Measurements from ENCODE around the gene MARCHF2. TPM values are rescaled to one million over a fixed set of nuclear protein-coding genes. Genes with fewer than 3 reads are reported as not detected.

The MARCHF2 gene
- polyA plus RNA-seq, 1 of the 3 experiments (the other 2 are of a cell fraction): 57.2 TPM

- Histone ChIP-seq H3F3A (replicated peaks; ENCODE audit: insufficient read depth) (no peaks in the 10 kb centered on the region), H3K9me3 (no peaks in the 10 kb centered on the region), H3K79me2 (ENCODE audit: insufficient read depth) (peaks cover 76% of the 10 kb centered on the region), H3K36me3 (replicated peaks in 1 of 2; ENCODE audit: control insufficient read depth in 1 of 2, insufficient read depth in 2 of 2, low read length in 1 of 2) (peaks cover 15 to 61% of the 10 kb centered on the region in 2 experiments), H3K4me3 (ENCODE audit: low read depth in 2 of 2, low read length in 1 of 2) (no peak overlapping the region), H3K4me2 (no peak overlapping the region), H3K27me3 (ENCODE audit: insufficient read depth) (no peaks in the 10 kb centered on the region), H3K9me2 (no peaks in the 10 kb centered on the region), H3K9ac (no peak overlapping the region), H2AFZ (ENCODE audit: low read depth) (no peak overlapping the region), H4K20me1 (ENCODE audit: insufficient read depth) (peaks cover 75% of the 10 kb centered on the region), H3K27ac (ENCODE audit: low read depth in 2 of 2, low read length in 1 of 2) (no peak overlapping the region), H3K4me1 (ENCODE audit: control insufficient read depth in 1 of 2, insufficient read depth in 2 of 2, low read depth in 1 of 2, low read length in 1 of 2) (no peaks in the 10 kb centered on the region; a peak in 1 of 4 replicates)
- no peak for DNase-seq
- WGBS (ENCODE audit: low lambda C conversion rate): 98% methylated on average over 10 of the region's 11 CpGs
- TF ChIP-seq RFX5 (IDR thresholded peaks at IDR 0.05; ENCODE audit: low read length) (no peak), GABPA (IDR thresholded peaks at IDR 0.05; ENCODE audit: low read depth) (no peak), CTCF (IDR thresholded peaks at IDR 0.05) (no peak), GATA2 (CRISPR knock-in tag; IDR thresholded peaks at IDR 0.05) (no peak), RXRA (IDR thresholded peaks at IDR 0.05; ENCODE audit: borderline replicate concordance, low read depth) (no peak), TAF1 (IDR thresholded peaks at IDR 0.05; ENCODE audit: borderline replicate concordance, low read depth, low read length) (no peak)
- POLR2A ChIA-PET: no interaction called here
- CTCF ChIA-PET: interaction anchor here (0.6 to 1.6 kb wide), 3 partner anchors 8 to 129 kb away, joined by 3 to 7 read pairs (median 4); no protein-coding TSS in a partner anchor
These were observed 69.6 kb downstream of the MARCHF2 start for GRCh38 chr19:8482696-8483095.

- H3K9me2 ChIP-seq: no peaks in the 10 kb centered on the region
- no peaks in the 10 kb centered on the region for H3F3A ChIP-seq (replicated peaks; ENCODE audit: insufficient read depth)
- WGBS (ENCODE audit: low lambda C conversion rate): 93% methylated on average over 8 of the region's 8 CpGs
- peaks cover 71% of the 10 kb centered on the region for H3K79me2 ChIP-seq (ENCODE audit: insufficient read depth)
- ChIA-PET CTCF (interaction anchor here (1.5 kb wide), 1 partner anchor 22 kb away, joined by 7 read pairs; no protein-coding TSS in a partner anchor), POLR2A (no interaction called here)
- H3K36me3 ChIP-seq (replicated peaks in 1 of 2; ENCODE audit: control insufficient read depth in 1 of 2, insufficient read depth in 2 of 2, low read length in 1 of 2): peaks cover 14 to 61% of the 10 kb centered on the region in 2 experiments
- H3K27ac ChIP-seq (ENCODE audit: low read depth in 2 of 2, low read length in 1 of 2): no peak overlapping the region
- no peaks in the 10 kb centered on the region for H3K9me3 ChIP-seq
- H3K9ac ChIP-seq: no peak overlapping the region
- H2AFZ ChIP-seq (ENCODE audit: low read depth): no peak overlapping the region
- no peak overlapping the region for H3K4me3 ChIP-seq (ENCODE audit: low read depth in 2 of 2, low read length in 1 of 2)
- no peaks in the 10 kb centered on the region; a peak in 1 of 4 replicates for H3K4me1 ChIP-seq (ENCODE audit: control insufficient read depth in 1 of 2, insufficient read depth in 2 of 2, low read depth in 1 of 2, low read length in 1 of 2)
- peaks cover 70% of the 10 kb centered on the region for H4K20me1 ChIP-seq (ENCODE audit: insufficient read depth)
- DNase-seq: no peak
- no peak overlapping the region for H3K4me2 ChIP-seq
- H3K27me3 ChIP-seq (ENCODE audit: insufficient read depth): no peaks in the 10 kb centered on the region
- no peak for TF ChIP-seq NRF1 (IDR thresholded peaks at IDR 0.05; ENCODE audit: low read depth, low read length)
- no peak for TF ChIP-seq RCOR1 (IDR thresholded peaks at IDR 0.05; ENCODE audit: low read length)
- no peak for TF ChIP-seq RXRA (IDR thresholded peaks at IDR 0.05; ENCODE audit: borderline replicate concordance, low read depth)
- no peak for TF ChIP-seq EZH2phosphoT487 (IDR thresholded peaks at IDR 0.05; ENCODE audit: borderline replicate concordance, low read depth)
- TF ChIP-seq, protein P1, sequence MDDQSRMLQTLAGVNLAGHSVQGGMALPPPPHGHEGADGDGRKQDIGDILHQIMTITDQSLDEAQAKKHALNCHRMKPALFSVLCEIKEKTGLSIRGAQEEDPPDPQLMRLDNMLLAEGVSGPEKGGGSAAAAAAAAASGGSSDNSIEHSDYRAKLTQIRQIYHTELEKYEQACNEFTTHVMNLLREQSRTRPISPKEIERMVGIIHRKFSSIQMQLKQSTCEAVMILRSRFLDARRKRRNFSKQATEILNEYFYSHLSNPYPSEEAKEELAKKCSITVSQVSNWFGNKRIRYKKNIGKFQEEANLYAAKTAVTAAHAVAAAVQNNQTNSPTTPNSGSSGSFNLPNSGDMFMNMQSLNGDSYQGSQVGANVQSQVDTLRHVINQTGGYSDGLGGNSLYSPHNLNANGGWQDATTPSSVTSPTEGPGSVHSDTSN (IDR thresholded peaks at IDR 0.05): no peak
- no peak for TF ChIP-seq RAD21 (IDR thresholded peaks at IDR 0.05; ENCODE audit: low read length)
- no peak for TF ChIP-seq YY1 (IDR thresholded peaks at IDR 0.05; ENCODE audit: low read depth)
- TF ChIP-seq TCF12 (IDR thresholded peaks at IDR 0.05): no peak
- TF ChIP-seq, protein P2, sequence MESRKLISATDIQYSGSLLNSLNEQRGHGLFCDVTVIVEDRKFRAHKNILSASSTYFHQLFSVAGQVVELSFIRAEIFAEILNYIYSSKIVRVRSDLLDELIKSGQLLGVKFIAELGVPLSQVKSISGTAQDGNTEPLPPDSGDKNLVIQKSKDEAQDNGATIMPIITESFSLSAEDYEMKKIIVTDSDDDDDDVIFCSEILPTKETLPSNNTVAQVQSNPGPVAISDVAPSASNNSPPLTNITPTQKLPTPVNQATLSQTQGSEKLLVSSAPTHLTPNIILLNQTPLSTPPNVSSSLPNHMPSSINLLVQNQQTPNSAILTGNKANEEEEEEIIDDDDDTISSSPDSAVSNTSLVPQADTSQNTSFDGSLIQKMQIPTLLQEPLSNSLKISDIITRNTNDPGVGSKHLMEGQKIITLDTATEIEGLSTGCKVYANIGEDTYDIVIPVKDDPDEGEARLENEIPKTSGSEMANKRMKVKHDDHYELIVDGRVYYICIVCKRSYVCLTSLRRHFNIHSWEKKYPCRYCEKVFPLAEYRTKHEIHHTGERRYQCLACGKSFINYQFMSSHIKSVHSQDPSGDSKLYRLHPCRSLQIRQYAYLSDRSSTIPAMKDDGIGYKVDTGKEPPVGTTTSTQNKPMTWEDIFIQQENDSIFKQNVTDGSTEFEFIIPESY (IDR thresholded peaks at IDR 0.05; ENCODE audit: borderline replicate concordance, low read depth): no peak
- no peak for TF ChIP-seq REST (IDR thresholded peaks at IDR 0.05; ENCODE audit: low read depth, low read length)
- TF ChIP-seq USF2 (IDR thresholded peaks at IDR 0.05; ENCODE audit: borderline replicate concordance, low read depth, low read length): no peak
- TF ChIP-seq FOXJ3 (CRISPR knock-in tag; IDR thresholded peaks at IDR 0.05): no peak
- TF ChIP-seq TAF1 (IDR thresholded peaks at IDR 0.05; ENCODE audit: borderline replicate concordance, low read depth, low read length): no peak
- no peak for TF ChIP-seq SMC3 (IDR thresholded peaks at IDR 0.05; ENCODE audit: low read depth, low read length)
- no peak for TF ChIP-seq FOXM1 (IDR thresholded peaks at IDR 0.05; ENCODE audit: low read depth)
These were observed 70.1 kb downstream of the MARCHF2 start for GRCh38 chr19:8483165-8483564.
